GM21381 (cell line): ENCODE data around the gene BRMS1.

ENCODE experiments used
- ATAC-seq: cut with Tn5 transposase; IDR thresholded peaks from one replicate; pipeline ENCODE4 v1.9.1; 2021; ENCODE audit warnings: mild to moderate bottlenecking, moderate library complexity; ENCODE audit not compliant: unreplicated experiment

BRMS1 gene

DNA sequence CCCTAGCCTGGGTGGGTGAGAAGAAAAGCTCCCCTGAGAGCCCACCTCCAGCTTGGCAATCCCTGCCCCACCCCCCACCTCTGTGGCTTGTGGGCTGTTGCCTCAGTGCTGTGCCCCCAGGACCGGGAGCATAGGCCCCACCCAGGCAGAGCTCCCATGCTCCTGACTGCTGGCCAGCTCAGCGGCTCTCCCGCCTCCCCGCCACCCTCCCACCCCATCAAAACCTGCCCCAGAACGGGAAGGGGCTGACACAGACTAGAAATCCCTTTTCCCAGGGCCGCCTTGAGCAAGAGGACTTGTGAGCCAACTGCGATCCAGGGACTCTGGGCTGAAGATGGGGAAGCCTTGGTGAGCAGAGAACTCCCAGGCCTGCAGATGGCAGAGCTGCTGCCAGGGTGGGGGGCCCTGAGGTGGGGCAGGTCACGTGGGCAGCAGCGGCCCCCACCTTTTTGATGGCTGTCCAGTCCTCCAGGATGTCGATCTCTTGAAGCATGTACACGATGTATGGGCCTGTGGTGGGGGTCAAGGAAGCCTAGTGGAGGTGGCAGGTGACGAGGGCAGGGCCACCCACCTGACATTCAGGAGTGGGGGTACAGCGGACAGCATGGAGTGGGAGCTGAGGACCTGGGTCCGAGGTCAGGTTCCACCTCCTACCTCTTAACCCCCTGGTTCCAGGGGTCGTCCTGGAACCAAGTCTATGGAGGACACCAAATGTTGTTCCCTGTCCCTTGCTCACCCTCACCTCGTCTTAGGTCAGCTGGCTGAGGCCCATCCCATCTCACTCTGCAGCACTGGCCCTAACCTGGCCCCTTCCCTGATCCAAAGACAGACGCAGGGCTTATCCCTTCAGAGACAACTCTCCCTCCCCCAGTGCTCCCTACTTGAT lies 6.4 kb downstream of the BRMS1 start:
- ATAC-seq, result no peak

DNA sequence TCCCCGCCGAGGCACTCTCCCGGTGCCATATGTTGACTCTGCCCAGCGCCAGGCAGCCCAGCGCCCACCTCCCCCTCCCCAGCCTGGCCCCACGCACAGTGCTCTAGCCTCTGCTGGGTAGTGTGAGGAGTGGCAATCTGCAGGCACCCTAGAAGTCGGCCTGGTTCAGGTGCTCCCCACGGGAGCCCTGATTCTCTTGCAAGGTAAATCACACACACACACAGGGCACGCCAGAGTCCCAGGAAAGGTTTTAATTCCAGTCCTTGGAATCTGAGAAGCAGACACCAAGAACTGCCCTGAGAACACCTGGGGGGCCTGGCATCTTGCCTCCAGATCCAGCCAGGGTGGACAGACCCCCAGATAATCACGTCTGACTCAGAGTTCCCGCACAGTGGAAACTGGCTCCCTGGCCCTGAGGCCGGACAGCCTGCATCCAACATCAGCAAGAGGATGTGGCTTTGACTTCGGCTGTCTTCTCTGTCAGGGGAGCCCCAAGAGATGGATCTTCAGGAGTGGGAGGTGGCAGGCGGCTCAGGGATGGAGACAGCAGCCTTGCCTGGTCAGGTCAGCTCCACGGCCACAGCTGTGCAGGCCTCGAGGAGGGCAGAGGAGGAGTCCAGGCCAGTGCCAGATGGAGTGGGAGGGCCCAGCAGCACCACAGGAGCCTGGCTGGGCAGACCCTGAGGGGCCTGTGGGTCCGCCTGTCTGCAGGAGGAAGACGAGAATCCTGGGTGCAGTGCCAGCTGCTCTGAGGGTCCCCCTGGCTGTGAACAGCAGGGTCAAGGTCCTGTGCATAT lies 7.6 kb downstream of the BRMS1 start:
- no peak for ATAC-seq

DNA sequence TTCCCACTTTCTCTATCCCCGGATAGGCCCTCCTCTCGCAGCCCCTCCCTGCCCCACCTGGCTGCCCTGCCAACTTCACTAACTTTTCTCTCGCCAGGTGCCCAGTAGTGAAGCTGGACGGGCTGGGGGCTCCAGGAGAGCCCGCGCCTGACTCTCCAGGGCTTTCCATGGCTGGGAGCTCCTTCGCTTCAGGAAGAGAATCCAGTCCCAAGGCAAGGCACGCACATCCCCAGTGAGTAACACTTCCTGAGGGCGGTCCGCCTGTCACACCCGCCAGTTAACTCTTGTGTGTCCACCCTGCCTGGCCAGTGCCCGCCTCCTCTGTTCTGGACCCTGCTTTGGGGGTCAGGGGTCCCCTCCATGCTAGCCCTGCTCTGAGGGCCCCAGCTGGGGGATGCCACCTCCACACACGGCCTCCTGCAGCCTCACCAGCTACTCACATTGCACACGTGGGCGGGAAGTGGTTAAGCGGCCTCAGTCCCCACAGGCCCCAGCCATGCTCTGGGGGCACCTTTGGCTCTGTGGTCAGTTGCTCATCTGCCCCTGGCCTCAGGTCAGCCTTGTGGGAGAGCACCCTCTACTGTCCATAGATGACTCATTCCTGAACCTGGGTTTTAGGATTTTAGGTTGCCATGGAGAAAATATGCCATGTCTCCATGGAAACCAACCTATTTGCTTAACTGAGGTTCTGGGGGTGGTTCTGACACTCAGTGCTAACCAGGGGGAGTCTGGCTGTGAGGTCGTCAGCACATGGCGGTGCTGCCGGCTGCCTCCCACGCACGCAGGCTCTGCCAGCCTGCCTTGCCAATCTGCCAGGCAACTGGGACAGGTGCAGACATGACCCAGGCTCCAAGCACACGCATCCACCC lies 8.4 kb downstream of the BRMS1 start, which contains the start of gene RIN1:
TSS of gene RIN1 (minus strand) at position 201 of the 869 bp plus-strand sequence. CDS start at position 169, 32 bp downstream.
- peak; percentile 63 for ATAC-seq

DNA sequence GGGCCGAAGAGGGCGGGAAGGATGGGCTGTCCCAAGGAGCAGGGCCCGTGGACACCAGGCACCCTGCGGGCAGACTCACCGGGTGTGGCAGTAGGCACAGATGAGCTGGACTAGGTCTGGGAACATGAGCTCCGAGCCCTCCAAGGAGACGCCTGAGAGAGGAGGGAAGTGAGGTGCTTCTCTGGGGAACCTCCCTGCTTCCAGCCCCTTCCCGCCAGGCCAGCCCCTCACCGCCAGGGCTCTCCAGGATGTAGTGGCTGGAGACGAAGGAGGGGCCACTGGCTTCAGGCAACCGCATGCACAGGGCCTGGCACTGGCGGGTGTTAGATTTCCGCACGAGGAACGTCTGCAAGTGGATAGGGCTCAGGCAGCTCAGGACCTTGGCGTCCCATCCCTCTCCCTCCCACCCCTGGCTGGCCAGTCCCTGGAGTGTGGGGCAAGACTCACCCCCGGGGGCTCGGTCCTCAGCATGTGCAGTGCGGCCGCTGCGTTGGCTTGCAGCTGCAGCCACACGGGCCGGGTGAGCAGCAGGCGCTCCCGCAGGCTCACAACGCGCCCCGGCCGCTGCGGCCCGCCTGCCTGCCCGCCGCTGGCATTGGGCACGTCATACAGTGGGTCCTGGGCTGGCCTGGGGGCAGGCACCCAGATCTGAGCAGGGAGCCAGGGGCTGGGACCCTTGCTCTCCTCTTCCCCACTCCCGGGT lies 9.2 kb downstream of the BRMS1 start:
- ATAC-seq, result no peak

DNA sequence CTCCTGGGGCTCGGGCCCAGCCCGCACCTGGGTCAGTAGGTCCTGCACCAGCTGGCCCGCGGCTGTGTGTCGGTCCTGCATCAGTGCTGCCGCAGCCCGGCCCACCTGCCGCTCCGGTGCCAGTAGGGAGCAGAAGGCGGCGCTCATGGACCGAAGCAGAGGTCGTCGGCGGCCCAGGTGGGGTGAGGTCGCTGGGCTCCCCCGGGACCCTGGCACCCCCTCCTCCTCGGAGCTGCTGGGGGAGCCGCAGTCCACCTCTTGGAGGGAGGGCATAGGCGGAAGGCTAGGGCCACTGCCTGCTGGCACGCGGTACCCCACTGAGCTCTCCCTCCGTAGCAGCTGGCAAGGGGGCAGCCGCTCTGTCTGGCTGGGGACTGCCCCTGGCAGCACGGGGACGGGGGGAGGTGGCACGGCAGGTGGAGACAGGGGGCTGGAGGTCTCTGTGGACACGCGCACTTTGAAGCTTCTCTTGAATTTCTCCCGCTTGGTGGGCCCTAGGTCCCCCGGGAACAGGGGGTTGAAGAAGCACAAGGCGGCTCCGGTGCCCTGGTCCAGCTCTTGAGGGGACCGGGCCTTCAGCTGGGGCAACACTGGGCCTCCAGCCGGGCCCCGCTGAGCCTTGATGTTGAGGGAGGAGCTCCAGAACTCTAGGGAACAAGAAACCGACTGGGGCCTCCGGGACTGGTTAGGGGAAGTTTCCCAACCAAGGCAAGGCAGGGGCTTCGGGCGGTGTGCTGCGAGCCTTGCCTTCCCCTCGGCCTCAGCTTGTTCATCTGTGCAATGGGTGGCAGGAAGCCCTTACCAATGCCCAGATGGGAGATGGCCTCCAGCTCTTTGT lies 10.1 kb downstream of the BRMS1 start:
- ATAC-seq, result no peak

DNA sequence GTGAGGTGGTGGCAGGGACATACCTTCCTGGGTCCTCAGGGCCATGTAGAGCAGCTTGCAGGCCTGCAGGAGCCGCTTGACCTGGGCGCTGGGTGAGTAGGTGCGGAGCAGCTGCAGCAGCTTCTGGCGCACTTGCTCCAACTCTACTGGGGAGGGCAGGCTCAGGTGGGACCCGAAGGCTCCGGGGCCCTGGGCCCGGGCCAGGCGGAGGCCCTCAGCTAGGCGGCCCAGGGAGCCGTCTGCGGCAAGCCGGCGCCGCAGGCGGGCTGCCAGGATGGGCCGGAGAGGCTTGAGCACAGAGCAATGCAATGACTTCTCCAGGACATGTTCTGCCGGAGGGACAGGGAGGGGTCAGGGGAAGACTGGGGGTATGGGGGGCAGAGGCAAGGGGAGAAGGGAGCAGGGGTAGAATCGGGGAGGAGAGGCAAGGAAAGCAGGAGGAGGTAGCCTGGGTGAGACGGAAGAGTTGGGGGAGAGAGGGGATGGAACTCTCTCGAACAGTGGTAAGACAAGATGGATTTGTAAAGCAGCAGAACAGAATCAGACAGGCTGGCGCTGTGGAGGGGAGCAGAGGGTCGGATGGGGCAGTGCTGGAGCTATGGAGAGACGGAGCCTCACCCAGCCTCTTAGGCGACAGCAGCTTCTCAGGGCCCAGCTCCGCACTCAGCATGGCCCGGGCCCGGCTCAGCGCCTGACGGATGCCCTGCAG lies 10.9 kb downstream of the BRMS1 start:
- ATAC-seq, result no peak

DNA sequence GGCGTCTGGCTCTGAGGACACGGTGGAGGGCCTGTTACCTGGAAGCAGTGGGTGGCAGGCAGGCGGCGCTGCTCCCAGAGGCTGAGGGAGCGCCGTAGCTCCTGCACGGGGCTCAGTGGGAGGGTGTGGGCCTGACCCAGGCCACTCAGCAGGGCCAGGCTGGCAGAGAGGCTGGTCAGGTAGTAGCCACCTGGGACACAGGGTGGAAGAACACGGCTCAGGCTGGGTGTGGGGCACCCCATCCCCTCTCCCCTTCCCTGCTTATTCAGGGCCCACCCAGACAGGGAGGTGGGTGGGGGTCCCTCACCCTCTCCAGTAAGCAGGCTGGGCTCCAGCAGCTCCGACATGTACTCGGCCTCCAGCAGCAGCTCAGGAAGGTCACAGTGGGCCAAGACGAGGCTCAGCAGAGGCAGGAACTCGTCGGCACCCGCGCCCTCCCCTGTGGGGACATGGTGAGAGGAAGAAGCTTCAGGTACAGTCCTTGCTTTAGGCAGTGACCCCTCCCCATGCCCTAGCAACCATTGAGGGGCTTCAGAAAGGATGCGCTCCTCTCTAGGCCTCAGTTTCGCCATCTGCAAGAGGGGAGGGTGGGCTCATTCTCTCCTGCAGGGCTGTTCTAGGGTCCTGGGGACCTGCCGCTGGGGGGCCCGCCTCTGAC lies 11.6 kb downstream of the BRMS1 start:
- no peak for ATAC-seq

DNA sequence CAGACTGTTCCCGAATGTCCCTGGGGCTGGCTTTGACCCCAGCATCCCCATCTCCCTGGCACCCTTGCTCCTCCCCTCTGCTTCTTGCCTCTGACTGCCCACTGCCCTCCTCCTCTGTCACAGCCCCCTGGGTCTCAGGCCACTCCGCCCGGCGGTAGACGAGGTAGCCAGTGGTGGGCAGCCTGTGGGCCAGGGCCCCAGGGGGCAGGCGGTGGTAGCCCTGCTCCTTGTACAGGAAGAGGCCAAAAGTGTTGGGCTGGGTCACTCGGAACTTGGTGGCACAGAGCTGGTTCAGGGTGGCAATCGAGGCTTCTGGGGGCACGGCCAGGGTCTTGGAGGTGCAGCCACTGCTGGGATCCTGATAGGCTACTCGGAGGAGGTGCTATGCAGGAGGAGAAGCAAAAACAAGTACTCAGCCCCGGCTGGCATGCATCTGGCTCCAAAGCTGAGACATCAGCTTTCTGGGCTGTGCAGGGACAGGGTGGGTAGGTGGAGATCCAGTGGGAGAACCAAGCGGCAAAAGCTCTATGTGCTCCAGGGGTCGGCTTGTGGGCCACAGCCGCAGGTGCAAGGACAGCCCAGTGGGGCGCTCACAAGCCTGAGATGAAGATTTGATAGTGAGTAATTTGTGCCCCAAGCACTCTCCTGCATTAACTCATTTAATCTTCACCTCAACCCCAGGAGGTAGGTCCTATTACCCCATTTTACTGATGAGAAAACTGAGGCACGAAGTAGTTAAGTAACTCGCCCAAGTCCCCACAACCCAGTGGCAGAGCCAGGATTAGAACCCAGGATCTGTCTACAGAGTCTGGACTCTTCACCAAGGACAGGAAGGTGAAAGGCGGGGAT lies 12.3 kb downstream of the BRMS1 start:
- ATAC-seq, result no peak

DNA sequence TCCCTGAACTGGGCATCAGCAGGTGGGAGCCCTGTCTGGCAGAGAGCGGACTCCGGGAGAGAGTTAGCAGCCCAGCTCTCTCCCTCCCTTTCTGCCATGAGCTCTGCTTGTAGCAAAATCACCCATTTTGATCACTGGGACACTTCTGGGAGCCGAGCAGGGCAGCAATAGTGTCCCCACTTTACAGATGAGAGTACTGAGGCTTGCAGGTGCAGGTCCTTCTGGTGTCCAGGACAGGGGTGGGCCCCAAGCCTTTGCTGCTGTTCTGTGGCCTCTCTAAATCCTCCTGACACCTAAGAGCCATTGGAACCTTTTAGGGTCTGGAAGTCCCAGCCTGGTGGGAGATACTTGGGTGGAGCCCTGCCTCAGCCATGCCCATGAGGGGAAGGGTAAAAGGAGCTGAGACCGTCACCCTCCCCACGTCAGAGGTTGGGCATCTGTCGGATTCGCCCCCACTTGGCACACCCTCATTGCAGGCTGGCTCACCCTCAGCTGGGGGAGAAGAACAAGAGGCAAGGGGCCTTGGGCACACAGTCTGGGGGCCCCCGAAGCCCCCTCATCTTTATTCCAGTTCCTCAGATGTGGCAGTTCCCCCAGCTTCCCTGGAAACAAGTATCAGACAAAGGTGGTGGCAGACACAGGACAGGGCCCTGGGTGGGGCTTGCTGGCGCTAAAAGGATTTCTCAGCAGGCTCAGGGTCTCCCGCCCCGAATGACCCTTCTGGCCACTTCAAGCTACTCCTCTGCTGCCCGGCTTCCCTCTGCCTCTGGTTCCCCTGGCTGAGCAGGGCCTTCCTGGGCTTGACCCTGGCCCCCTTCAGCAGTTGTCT lies 13.1 kb downstream of the BRMS1 start:
- no peak for ATAC-seq

DNA sequence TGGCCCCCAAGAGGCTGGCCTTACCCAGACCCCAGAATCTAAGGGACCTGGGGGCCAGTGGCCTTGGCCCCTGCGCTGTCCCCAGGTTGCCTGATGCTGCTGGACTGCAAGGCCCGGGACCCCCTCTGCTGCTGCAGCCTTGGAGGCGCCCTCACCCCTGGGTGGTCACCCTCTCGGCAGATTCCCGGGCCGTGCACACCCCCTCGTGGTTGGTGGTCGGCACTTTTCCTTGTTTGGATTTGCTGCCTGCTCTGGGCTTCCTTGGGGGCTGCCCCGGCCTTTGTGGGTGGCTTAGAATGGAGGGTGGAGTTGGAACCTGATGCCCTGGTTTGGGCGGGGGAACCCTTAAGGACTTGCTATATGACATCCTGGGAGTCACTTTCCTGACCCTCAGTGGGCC lies 14.0 kb downstream of the BRMS1 start:
- ATAC-seq, result no peak

DNA sequence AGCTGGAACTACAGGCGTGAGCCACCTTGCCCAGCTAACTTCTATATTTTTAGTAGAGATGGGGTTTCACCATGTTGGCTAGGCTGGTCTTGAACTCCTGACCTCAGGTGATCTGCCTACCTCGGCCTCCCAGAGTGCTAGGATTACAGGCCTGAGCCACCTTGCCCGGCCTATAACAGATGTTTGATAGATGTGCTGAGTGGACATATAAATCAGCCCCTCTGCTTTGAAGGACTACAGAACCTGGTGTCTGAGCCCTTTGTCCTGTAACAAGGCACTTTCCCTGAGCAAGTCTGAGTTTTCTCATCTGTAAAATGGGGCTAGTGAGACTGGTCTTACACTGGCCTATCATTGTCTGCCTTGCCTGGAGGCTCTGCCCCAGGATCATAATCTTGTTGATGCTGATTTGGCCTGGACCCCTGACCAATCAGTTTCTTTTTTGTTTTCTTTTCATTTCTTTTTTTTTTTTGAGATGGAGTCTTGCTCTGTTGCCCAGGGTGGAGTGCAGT lies 15.7 kb downstream of the BRMS1 start:
- ATAC-seq, result no peak

DNA sequence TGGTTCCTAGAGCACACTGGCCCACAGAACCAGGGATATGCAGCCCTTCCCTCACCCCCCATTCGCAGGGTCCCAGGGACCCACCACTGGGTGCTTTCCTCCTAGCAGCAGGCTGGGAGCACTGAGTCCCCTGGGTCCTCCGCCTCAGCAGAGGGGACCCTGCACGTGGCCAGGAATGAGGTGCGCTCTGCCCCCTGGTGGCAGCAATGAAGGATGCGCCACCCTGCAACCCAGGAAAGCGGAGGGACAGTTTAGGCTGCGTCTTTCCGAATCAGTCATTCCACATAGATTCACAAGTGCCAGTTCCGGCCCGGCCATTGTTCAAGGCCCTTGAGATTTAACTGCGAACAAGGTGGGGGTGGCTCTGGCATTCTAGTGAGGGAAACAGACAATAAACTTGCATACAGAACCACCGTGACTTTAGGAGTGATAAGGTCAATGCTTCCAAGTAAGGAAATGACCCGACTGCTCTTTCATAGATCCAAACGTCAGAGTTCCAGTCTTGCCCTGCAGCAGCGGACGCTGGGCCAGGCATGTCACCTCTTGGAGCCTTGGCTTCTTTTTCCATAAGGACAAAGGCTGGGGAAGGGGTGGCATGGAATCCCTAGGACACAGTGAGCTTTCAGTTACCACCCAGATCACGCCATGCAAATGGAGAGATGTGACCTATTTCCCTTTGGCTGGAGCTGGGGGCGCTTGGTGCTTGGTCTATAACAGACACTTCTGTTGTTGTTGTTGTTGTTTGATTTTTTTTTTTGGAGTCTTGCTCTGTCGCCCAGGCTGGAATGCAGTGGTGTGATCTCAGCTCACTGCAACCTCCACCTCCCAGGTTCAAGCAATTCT lies 16.4 kb downstream of the BRMS1 start:
- no peak for ATAC-seq

DNA sequence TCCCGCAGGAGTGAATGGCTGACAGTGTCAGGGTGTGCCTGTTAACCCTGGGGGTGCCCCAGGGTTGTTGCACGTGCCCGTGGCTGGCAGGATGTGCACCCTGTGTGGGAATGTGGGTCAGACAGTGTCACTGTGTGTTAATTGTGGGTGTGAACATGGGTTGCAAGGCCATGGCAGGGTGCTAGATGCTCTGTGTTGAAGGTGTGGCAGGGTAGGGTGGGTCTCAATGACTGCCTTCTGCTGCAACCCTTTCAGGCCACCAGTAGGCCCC lies 16.9 kb downstream of the BRMS1 start:
- ATAC-seq, result no peak

DNA sequence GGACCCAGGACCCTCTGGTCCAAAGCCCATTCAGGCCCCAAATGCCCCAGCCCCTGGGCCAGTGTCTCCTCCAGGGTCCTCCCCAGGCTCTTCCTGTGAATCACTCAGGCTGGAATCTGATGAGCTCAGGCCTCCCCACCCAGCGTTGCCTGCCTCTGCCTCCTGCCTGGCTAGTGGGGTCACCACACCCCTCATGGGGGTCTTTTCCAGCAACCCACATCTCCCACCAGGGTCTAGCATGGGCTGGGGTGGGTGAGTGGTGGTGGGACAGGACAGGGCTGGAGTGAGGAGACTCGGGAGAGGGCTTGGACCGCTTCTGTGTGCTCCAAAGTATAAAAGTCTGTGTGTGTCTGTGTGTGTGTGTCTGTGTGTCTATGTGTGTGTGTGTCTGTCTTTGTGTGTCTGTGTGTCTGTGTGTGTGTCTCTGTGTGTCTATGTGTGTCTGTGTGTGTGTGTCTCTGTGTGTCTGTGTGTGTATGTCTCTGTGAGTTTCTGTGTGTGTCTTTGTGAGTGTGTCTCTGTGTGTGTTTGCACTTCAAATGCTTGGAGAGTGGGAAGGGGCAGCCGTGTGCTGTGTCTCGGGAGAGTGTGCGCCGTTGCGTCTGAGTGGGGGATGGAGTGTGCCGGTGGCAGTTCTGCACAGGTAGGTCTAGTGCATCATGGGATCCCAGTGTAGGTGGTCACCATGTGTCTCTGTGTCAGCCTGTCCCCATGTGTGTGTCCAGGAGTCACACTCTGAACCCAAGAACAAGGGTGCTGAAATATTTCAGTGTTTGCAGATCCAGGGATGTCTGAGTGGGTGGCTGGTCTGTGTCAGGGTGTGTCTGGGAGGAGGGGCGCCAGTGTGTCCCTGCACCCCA lies 17.5 kb downstream of the BRMS1 start:
- ATAC-seq, result no peak
